ENCODE measurements around the gene NDUFB10. TPM values are rescaled to one million over a fixed set of nuclear protein-coding genes. Genes with fewer than 3 reads are reported as not detected.
"Not testable (repeated sequence)": the region's sequence is repeated elsewhere in the genome, so short reads cannot be mapped to it uniquely, and the experiment has no call there.

NDUFB10 gene
- total RNA-seq (2014; rRNA removed): 244 and 288 TPM in 2 replicates
- polyA plus RNA-seq (2012): 285 TPM

GRCh38 chr16:1959269-1960039 is at the start of gene NDUFB10:
TSS of gene NDUFB10 (plus strand) at chr16:1959538. CDS start at chr16:1959625, 87 bp downstream.
- DNase-seq (ENCODE audit: low read depth): peak; percentile 88

GRCh38 chr16:1909561-1910231 is 49.6 kb upstream of the NDUFB10 start:
- DNase-seq (ENCODE audit: low read depth): no peak

GRCh38 chr16:1911467-1912214 is 47.7 kb upstream of the NDUFB10 start:
- DNase-seq (ENCODE audit: low read depth): no peak

GRCh38 chr16:1912215-1912543 is 47.2 kb upstream of the NDUFB10 start:
- DNase-seq (ENCODE audit: low read depth): no peak

- DNase-seq (ENCODE audit: low read depth): no peak
Measured at GRCh38 chr16:1913327-1914083, 45.8 kb upstream of the NDUFB10 start.

GRCh38 chr16:1914084-1914608 is 45.2 kb upstream of the NDUFB10 start:
- DNase-seq (ENCODE audit: low read depth): no peak

DNA sequence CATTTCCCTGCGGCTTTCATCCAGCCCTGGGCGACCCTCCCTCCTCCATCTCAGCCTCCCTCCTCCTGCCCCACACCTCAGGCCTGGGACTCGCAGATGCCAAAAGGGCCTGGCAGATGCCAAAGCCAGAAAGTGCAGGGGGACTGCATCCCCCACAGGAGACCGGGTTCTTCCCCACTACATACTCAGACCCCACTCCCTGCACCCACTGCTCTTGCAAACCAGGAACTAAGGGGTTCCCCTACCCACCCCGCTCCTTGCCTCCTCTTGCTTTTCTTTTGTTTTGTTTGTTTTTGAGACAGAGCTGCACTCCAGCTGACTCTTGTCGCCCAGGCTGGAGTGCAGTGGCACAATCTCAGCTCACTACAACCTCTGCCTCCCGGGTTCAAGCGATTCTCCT is 44.4 kb upstream of the NDUFB10 start:
- DNase-seq (ENCODE audit: low read depth): no peak

GRCh38 chr16:1915732-1916639 is 43.4 kb upstream of the NDUFB10 start:
- no peak for DNase-seq (ENCODE audit: low read depth)

- no peak for DNase-seq (ENCODE audit: low read depth)
Measured at GRCh38 chr16:1916640-1916990, 42.7 kb upstream of the NDUFB10 start.

- DNase-seq (ENCODE audit: low read depth): no peak
Measured at GRCh38 chr16:1917056-1917664, 42.2 kb upstream of the NDUFB10 start.

DNA sequence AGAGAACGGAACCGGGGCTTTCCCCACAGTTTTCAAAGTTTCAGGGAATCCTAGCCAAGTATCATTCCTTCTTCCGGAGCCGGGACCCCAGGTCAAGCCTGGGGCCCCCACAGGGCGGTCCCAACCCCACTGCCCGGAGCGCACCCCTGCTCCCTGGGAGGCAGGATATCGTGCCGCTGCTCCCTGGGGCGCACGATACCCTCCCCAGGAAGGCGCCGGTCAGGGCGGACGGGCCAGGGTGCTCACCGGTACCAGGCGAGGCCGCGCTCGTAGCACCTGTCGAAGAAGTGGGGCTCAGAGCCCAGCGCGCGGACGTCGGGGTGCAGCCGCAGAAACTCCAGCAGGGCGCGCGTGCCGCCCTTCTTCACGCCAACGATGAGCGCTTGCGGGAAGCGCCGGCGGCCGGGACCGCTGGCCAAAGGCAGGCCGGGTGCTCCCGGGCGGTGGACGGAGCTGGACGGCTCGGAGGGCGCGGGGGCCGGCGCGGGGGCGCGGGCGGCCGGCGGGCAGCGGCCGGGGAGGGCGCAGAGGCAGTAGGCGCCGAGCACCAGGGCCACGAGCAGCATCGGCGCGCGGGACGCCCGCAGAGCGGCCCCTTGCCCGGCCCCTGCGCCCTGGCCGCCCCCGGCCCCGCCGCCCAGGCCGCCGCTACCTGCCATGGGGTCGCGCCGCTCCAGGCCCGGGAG is 41.5 kb upstream of the NDUFB10 start:
- no peak for DNase-seq (ENCODE audit: low read depth)

- no peak for DNase-seq (ENCODE audit: low read depth)
Measured at GRCh38 chr16:1918351-1919326, 40.7 kb upstream of the NDUFB10 start, which contains the start of gene HS3ST6. TSS of gene HS3ST6 (minus strand) at chr16:1918415. CDS start at chr16:1918323, 92 bp downstream.

- no peak for DNase-seq (ENCODE audit: low read depth)
Measured at GRCh38 chr16:1919327-1919998, 39.9 kb upstream of the NDUFB10 start.

GRCh38 chr16:1920122-1920521 is 39.2 kb upstream of the NDUFB10 start:
- not testable (repeated sequence) for DNase-seq (ENCODE audit: low read depth)

- DNase-seq (ENCODE audit: low read depth): no peak
Measured at GRCh38 chr16:1920727-1921171, 38.6 kb upstream of the NDUFB10 start.

GRCh38 chr16:1922357-1922756 is 37.0 kb upstream of the NDUFB10 start:
- no peak for DNase-seq (ENCODE audit: low read depth)

DNA sequence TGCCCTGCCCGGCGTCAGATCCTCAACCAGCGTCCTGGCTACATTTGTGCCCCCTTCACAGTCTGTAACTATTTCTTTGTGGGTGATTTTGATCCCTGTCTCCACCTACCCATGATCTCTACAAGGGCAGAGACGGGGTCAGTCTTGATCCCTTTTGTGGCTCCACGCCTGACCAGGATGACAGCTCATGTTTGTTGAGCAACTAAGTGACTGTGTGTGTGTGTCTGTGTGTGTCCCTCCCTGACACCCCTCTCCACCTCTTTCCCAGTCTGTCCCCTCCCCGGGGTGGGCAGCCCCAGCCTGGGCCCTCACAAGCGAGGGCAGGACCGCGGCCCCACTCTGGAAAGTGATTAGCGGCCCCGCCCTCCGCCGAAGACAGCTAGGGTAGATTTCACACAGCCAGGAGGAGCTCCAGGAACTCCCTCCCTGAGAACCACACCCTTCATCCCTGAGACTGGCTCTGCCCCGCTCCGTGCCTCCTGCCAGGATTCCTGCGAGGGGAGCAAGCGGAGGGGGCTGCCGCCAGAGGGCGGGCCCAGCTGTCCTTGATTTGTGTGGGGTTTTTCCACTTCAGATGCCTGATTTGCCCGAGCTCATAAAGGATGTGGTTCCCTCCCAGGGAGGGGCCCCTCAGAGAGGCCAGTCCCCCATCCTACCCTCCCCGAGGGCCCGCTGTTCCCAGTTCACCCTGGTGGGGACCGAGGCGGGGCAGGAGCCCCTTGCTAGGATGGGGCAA is 35.9 kb upstream of the NDUFB10 start:
- DNase-seq (ENCODE audit: low read depth): no peak
